PC-3 (cell line): ENCODE measurements around the gene USP40.

Experiments
- EZH2phosphoT487 ChIP-seq: fragments of 300-600 bp; sonication (generic); IDR thresholded peaks from 2 replicates; pipeline ENCODE4 v1.6.1; 2018; ENCODE audit warnings: mild to moderate bottlenecking, antibody characterized with exemption, low read length, borderline replicate concordance
- TF ChIP-seq, protein P1 (sequence below): fragments of 300-600 bp; sonication (generic); conservative IDR thresholded peaks from 2 replicates; pipeline ENCODE4 v1.5.1; 2017; ENCODE audit warnings: antibody characterized with exemption, low read depth, mild to moderate bottlenecking, low read length

DNA sequence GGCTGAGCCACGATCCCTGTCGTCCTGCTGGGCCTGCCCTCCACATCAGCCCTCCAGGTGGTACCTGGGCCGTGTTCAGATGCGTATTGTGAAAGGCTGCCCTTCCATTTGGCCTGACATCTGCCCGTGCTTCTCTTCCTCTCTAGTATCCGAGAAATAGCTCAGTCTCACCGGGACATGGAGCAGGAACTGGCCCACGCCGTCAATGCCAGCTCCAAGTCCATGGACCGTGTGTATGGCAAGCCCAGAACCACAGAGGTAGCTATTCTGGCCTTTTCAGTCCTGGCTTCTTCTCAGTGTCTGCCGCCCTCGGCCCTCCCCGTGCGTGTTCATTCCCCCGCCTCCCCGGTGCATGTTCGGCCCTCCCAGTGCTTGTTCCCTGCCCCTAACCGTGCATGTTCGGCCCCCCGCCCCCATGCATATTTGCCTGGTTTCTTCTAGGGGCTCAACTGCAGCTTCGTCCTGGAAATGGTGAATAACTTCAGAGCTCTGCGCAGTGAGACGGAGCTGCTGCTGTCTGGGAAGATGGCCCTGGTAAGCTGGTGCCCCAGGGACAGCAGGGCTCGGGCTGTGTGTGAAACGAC, 104.3 kb downstream of the USP40 start:
- TF ChIP-seq, protein P1, sequence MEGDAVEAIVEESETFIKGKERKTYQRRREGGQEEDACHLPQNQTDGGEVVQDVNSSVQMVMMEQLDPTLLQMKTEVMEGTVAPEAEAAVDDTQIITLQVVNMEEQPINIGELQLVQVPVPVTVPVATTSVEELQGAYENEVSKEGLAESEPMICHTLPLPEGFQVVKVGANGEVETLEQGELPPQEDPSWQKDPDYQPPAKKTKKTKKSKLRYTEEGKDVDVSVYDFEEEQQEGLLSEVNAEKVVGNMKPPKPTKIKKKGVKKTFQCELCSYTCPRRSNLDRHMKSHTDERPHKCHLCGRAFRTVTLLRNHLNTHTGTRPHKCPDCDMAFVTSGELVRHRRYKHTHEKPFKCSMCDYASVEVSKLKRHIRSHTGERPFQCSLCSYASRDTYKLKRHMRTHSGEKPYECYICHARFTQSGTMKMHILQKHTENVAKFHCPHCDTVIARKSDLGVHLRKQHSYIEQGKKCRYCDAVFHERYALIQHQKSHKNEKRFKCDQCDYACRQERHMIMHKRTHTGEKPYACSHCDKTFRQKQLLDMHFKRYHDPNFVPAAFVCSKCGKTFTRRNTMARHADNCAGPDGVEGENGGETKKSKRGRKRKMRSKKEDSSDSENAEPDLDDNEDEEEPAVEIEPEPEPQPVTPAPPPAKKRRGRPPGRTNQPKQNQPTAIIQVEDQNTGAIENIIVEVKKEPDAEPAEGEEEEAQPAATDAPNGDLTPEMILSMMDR: no peak
- no peak for TF ChIP-seq EZH2phosphoT487
